Measurements from ENCODE around the gene AGTRAP.

GRCh38 chr1:11790880-11791715 is 55.2 kb downstream of the AGTRAP start:
- no peak for TF ChIP-seq CTCF (IDR thresholded peaks at IDR 0.05; ENCODE audit: low read depth, low read length)
- no peak for TF ChIP-seq EZH2phosphoT487 (IDR thresholded peaks at IDR 0.05; ENCODE audit: low read depth)

All from OCI-LY3 (cell line).